Activated B cell treated with CpG ODN at 0.5 μM for 24 hours (primary cell): ENCODE results near the gene CLDN19. TPM values are rescaled to one million over a fixed set of nuclear protein-coding genes. Genes with fewer than 3 reads are reported as not detected.

Experiments used
- ATAC-seq: fragments of 200-7000 bp; cut with Tn5 transposase; one replicate; pipeline ENCODE4 v1.10.0; 2021; ENCODE audit warnings: low read depth, mild to moderate bottlenecking, moderate library complexity
- CTCF ChIA-PET: fragments of 350-600 bp; sonication (Branson Sonifier 250); formaldehyde crosslinking; loops from one replicate; lab custom pipeline; 2021; ENCODE audit warnings: antibody characterized with exemption; lab: Charles Lee
- POLR2A ChIA-PET: fragments of 350-600 bp; sonication (Branson Sonifier 250); formaldehyde crosslinking; loops from one replicate; lab custom pipeline; 2021; ENCODE audit warnings: antibody characterized with exemption; lab: Charles Lee
- DNase-seq: peaks from one replicate; pipeline ENCODE4 v3.0.0; 2022
- H3K27ac Mint-ChIP-seq: one replicate; pipeline ENCODE4 v1.8.0; 2020; ENCODE audit warnings: mixed read lengths
- H3K27me3 Mint-ChIP-seq: one replicate; pipeline ENCODE4 v1.8.0; 2021; ENCODE audit warnings: mixed read lengths
- H3K36me3 Mint-ChIP-seq: one replicate; pipeline ENCODE4 v1.8.0; 2021; ENCODE audit warnings: low read depth, mixed read lengths
- H3K4me1 Mint-ChIP-seq: one replicate; pipeline ENCODE4 v1.8.0; 2021; ENCODE audit warnings: mixed read lengths
- H3K4me3 Mint-ChIP-seq: one replicate; pipeline ENCODE4 v1.8.0; 2020; ENCODE audit warnings: mild to moderate bottlenecking, mixed read lengths
- H3K9me3 Mint-ChIP-seq: one replicate; pipeline ENCODE4 v1.8.0; 2020; ENCODE audit warnings: mixed read lengths
- CTCF ChIP-seq: fragments of 200-600 bp; IDR thresholded peaks from one replicate; pipeline ENCODE4 v1.8.0; 2022; ENCODE audit warnings: antibody characterized with exemption, mild to moderate bottlenecking
- intact Hi-C: fragments of 100-400 bp; cut with micrococcal nuclease; formaldehyde crosslinking; loops from one replicate; pipeline ENCODE4 v1.15.1; 2024
- total RNA-seq: library from RNA; stranded (reverse); gene quantifications from 2 replicates; pipeline ENCODE4 v1.2.3, GENCODE V29; 2022

The CLDN19 gene
- total RNA-seq, 1 donor from 2014 or later = not detected

- POLR2A ChIA-PET = interaction anchor here (3.3 kb wide), 1 partner anchor 17 kb away, joined by 10 read pairs; the partner anchor contains the start of genes C1orf50 and P3H1
- H3K9me3 Mint-ChIP-seq = no peaks in the 10 kb centered on the region
- no peak overlapping the region for H3K4me3 Mint-ChIP-seq
- H3K27ac Mint-ChIP-seq = no peak overlapping the region
- intact Hi-C loops = no loop called here
- H3K27me3 Mint-ChIP-seq = peaks cover 5% of the 10 kb centered on the region
- ATAC-seq = no peak
- DNase-seq = no peak
- H3K4me1 Mint-ChIP-seq = peaks cover 14% of the 10 kb centered on the region
- no peak for TF ChIP-seq CTCF
- CTCF ChIA-PET = no interaction called here
- peaks cover 29% of the 10 kb centered on the region for H3K36me3 Mint-ChIP-seq
These were observed 44.5 kb upstream of the CLDN19 start for GRCh38 chr1:42784547-42784945.

- TF ChIP-seq CTCF = no peak
- no peak overlapping the region for H3K4me3 Mint-ChIP-seq
- POLR2A ChIA-PET = interaction anchor here (3.3 kb wide), 1 partner anchor 16 kb away, joined by 10 read pairs; the partner anchor contains the start of genes C1orf50 and P3H1
- ATAC-seq = no peak
- intact Hi-C loops = no loop called here
- DNase-seq = no peak
- H3K36me3 Mint-ChIP-seq = peaks cover 37% of the 10 kb centered on the region
- H3K27ac Mint-ChIP-seq = no peak overlapping the region
- H3K4me1 Mint-ChIP-seq = peaks cover 15% of the 10 kb centered on the region
- no peaks in the 10 kb centered on the region for H3K9me3 Mint-ChIP-seq
- H3K27me3 Mint-ChIP-seq = peaks cover 5% of the 10 kb centered on the region
- CTCF ChIA-PET = interaction anchor here (1.0 kb wide), 1 partner anchor 291 kb away, joined by 3 read pairs; no protein-coding TSS in a partner anchor
These were observed 43.1 kb upstream of the CLDN19 start for GRCh38 chr1:42783092-42783491.

GRCh38 chr1:42780176-42780575 lies 40.1 kb upstream of the CLDN19 start:
- ChIA-PET POLR2A (interaction anchor here (2.4 kb wide), 1 partner anchor 13 kb away, joined by 8 read pairs; the partner anchor contains the start of genes C1orf50 and P3H1), CTCF (interaction anchor here (0.7 to 1.2 kb wide), 2 partner anchors 133 to 293 kb away, joined by 3 read pairs; no protein-coding TSS in a partner anchor)
- Mint-ChIP-seq H3K27me3 (no peaks in the 10 kb centered on the region), H3K9me3 (no peaks in the 10 kb centered on the region), H3K36me3 (peaks cover 64% of the 10 kb centered on the region), H3K27ac (no peak overlapping the region), H3K4me3 (no peak overlapping the region), H3K4me1 (peaks cover 6% of the 10 kb centered on the region)
- intact Hi-C loops = no loop called here
- DNase-seq (no peak), ATAC-seq (no peak)
- no peak for TF ChIP-seq CTCF

- DNase-seq (no peak), ATAC-seq (no peak)
- Mint-ChIP-seq H3K4me1 (peaks cover 4% of the 10 kb centered on the region), H3K27me3 (no peaks in the 10 kb centered on the region), H3K36me3 (peaks cover 69% of the 10 kb centered on the region), H3K4me3 (no peak overlapping the region), H3K27ac (no peak overlapping the region), H3K9me3 (no peaks in the 10 kb centered on the region)
- CTCF ChIA-PET = interaction anchor here (0.7 to 1.2 kb wide), 2 partner anchors 133 to 293 kb away, joined by 3 read pairs; no protein-coding TSS in a partner anchor
- POLR2A ChIA-PET = interaction anchor here (2.4 kb wide), 1 partner anchor 13 kb away, joined by 8 read pairs; the partner anchor contains the start of genes C1orf50 and P3H1
- intact Hi-C loops = loop anchor here (5.0 kb wide), 1 partner anchor 448 kb away; no protein-coding TSS in a partner anchor
- TF ChIP-seq CTCF = no peak
These were observed 39.7 kb upstream of the CLDN19 start for GRCh38 chr1:42779725-42780124.

- H3K4me1 Mint-ChIP-seq = peaks cover 4% of the 10 kb centered on the region
- no peak for TF ChIP-seq CTCF
- peaks cover 80% of the 10 kb centered on the region for H3K36me3 Mint-ChIP-seq
- no peaks in the 10 kb centered on the region for H3K27me3 Mint-ChIP-seq
- H3K27ac Mint-ChIP-seq = no peak overlapping the region
- no peak overlapping the region for H3K4me3 Mint-ChIP-seq
- intact Hi-C loops = loop anchor here (1.0 to 5.0 kb wide), 3 partner anchors 135 to 449 kb away; no protein-coding TSS in a partner anchor
- ChIA-PET POLR2A (interaction anchor here (0.8 to 2.4 kb wide), 2 partner anchors 11 to 296 kb away, joined by 4 to 8 read pairs; partner anchors contain the start of genes C1orf50 and P3H1), CTCF (interaction anchor here (0.7 to 3.7 kb wide), 9 partner anchors 9 to 297 kb away, joined by 3 to 52 read pairs (median 4); partner anchors contain the start of gene ZNF691)
- no peaks in the 10 kb centered on the region for H3K9me3 Mint-ChIP-seq
- DNase-seq = no peak
- peak; percentile 71 for ATAC-seq
These were observed 37.8 kb upstream of the CLDN19 start for GRCh38 chr1:42777852-42778251.
